NCI-H82 (cell line): ENCODE results near the gene STX5.
"Not testable (repeated sequence)": the region's sequence is repeated elsewhere in the genome, so short reads cannot be mapped to it uniquely, and the experiment has no call there.

Experiments used
- DNase-seq: peaks from one replicate; lab custom pipeline; 2025; lab: John Stamatoyannopoulos, UW

Gene STX5

GRCh38 chr11:62831520-62832335 is at the start of gene STX5:
STX5 (minus strand) TSS chr11:62832051; CDS start chr11:62831243, 808 bp downstream.
- DNase-seq: peak; percentile 98

GRCh38 chr11:62880803-62881578 is 49.1 kb upstream of the STX5 start, which contains the start of gene SLC3A2:
SLC3A2 (plus strand) TSS chr11:62880896; CDS start chr11:62881024, 128 bp downstream.
- DNase-seq: peak; percentile 90

DNA sequence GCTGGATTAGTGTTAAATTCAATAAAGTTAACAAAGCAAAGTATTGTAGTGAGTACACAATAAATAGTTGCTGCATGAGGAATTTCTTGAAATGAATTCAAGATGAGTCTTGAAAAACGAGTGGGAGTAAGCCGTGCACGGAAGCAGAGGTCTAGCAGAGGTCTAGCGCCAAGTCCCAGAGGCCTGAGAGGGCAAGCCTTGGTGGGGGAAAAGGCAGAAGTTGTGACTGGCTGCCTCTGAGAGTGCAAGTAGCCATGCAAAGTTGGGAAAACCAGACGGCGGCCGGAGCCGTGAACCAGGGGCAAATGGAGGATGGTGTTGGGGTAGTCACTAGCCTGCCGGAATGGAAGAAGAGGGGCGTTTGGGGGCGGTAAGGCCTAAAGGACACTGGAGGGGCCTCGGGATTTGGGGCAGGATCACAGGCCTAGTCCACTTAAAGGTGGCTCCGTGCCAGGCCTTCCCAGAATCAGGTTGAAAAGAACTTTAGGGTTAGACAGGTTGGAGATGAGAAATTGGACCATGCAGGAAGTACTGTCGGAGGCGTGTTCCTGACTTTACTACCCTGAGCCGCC is 48.5 kb upstream of the STX5 start:
- DNase-seq: peak; percentile 60

- no peak for DNase-seq
Measured at GRCh38 chr11:62879235-62879978, 47.6 kb upstream of the STX5 start.

GRCh38 chr11:62876712-62877111 is 44.9 kb upstream of the STX5 start:
- DNase-seq: no peak

GRCh38 chr11:62875698-62876478 is 44.0 kb upstream of the STX5 start:
- DNase-seq: peak; percentile 44

DNA sequence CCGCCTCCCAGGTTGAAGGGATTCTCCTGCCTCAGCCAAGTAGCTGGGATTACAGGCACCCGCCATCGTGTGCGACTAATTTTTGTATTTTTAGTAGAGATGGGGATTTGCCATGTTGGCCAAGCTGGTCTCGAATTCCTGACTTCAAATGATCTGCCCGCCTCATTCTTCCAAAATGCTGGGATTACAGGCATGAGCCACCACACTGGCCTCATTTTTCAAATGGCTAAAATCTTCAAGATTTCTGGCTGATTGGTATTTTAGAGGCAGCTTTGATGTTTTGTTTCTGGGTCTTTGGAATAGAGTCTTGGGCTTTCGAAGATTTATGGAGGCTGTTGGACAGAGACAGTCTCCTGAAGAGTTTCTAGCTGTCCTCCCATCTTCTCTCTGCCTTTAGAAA is 43.0 kb upstream of the STX5 start:
- DNase-seq: no peak

DNA sequence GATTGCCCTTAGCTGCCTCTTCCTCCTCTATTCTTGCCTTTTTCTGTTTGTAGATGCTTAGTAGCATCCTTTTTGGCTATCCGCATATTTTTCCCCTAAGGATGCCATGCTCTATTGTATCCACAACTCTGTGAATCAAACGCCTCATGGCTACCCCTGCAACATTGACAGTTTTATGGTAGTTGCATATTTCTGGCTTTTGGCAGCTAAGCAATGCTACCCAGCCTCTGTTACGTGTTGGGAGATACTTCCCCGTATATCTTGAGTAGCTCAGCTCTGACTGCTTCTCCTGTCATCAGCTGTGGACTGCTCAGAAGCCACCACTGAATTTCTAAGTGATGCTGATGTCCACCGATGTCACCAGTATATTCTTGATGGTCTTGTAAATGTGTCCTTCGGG is 33.8 kb upstream of the STX5 start:
- DNase-seq: no peak

DNA sequence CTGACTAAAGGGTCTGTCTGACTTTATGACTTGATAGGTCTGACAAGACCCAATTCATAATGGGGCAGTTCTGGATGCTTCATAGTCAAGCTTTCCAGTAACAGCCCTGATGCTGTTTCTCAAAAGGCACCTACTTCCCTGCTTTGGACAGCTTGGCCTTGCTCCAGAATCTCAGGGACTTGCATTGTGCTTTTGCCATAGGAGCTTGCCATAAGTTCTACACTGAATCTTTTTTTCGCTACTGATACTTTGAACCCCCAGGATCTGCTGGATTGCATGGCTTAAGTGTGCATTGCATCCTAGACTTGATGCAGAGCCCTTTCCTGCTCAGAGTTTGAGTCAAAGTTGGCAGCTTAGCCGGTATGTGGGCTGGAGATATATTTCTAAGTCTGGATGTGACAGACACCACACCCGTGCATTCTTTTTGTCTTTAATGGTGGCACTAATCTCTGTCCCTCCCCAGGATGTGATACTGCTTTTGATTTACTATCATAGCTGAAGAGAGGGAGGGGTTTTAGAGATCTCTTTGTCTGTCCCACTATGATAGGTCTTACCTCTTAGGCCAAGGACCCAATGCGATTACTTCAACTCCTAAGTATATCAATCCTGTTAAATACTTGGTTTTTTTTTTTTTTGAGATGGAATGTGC is 32.0 kb upstream of the STX5 start:
- peak; percentile 95 for DNase-seq

DNA sequence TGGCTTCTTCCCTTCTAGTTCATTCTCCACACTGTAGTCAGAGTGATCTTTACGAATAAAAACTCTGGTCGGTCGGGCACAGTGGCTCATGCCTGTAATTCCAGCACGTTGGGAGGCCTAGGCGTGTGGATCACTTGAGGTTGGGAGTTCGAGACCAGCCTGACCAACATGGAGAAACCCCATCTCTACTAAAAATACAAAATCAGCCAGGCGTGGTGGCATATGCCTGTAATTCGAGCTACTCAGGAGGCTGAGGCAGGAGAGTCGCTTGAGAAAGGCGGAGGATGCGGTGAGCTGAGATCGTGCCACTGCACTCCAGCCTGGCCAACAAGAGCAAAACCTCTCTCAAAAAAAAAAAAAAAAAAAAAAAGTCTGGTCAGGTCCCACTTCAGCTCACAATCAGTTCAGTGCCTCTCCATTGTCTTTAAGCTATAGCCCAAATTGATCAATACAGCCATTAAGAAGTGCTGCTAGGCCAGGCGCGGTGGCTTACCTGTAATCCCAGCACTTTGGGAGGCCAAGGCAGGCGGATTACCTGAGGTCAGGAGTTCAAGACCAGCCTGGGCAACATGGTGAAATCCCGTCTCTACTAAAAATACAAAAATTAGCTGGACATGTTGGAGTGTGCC is 29.8 kb upstream of the STX5 start:
- not testable (repeated sequence) for DNase-seq

- DNase-seq: peak; percentile 41
Measured at GRCh38 chr11:62860835-62861563, 29.1 kb upstream of the STX5 start.

- peak; percentile 47 for DNase-seq
Measured at GRCh38 chr11:62859281-62859703, 27.4 kb upstream of the STX5 start.

DNA sequence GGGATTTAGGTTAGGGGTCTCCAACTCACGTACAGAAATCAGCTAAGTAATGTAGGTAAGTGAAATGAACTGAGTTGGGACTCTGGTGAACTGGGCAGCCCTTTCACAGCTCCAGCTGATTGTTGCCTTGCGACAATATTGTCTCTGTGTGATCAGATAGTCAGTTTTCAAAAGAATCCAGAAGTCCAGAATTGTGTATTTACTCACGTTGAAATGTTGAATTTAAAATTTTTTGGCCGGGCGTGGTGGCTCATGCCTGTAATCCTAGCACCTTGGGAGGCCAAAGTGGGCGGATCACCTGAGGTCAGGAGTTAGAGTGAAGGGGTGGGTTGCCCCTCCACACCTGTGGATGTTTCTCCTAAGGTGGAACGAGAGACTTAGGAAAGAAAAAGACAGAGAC is 26.4 kb upstream of the STX5 start:
- peak; percentile 47 for DNase-seq

GRCh38 chr11:62857541-62857982 is 25.7 kb upstream of the STX5 start:
- DNase-seq: peak; percentile 51

GRCh38 chr11:62856333-62856895 is 24.6 kb upstream of the STX5 start:
- DNase-seq: peak; percentile 35

GRCh38 chr11:62855571-62856332 is 23.9 kb upstream of the STX5 start:
- peak; percentile 98 for DNase-seq

GRCh38 chr11:62854825-62855570 is 23.1 kb upstream of the STX5 start:
- peak; percentile 38 for DNase-seq
